B cell (primary cell): ENCODE measurements around the gene TIGD6. TPM values are rescaled to one million over a fixed set of nuclear protein-coding genes. Genes with fewer than 3 reads are reported as not detected.

Experiments
- ATAC-seq: fragments of 200-7000 bp; cut with Tn5 transposase; one replicate; pipeline ENCODE4 v1.10.0; 2021; ENCODE audit warnings: low read depth, mild to moderate bottlenecking, moderate number of reproducible peaks, moderate library complexity
- CTCF ChIA-PET: fragments of 350-600 bp; sonication (Branson Sonifier 250); formaldehyde crosslinking; loops from one replicate; lab custom pipeline; 2021; ENCODE audit warnings: antibody characterized with exemption, inconsistent platforms; lab: Charles Lee
- POLR2A ChIA-PET: fragments of 350-600 bp; sonication (Branson Sonifier 250); formaldehyde crosslinking; loops from one replicate; lab custom pipeline; 2021; ENCODE audit warnings: antibody characterized with exemption; lab: Charles Lee
- DNase-seq: peaks from one replicate; pipeline ENCODE4 v3.0.0; 2013
- H2AFZ ChIP-seq: 2 replicates; pipeline ENCODE4 v1.6.1; 2012; ENCODE audit warnings: mild to moderate bottlenecking, low read depth, low read length; ENCODE audit not compliant: insufficient read depth, poor library complexity, severe bottlenecking
- H3K27ac ChIP-seq, 2 donors: 1 replicate in 1 of 2; 2 replicates in 1 of 2; pipeline ENCODE4 v1.5.1; 2012 to 2013; ENCODE audit warnings: low read length in 2 of 2, mild to moderate bottlenecking in 2 of 2, moderate library complexity in 1 of 2
- H3K27me3 ChIP-seq, 4 experiments: fragments of 200-600 bp in 1 of 4; sonication (generic) in 1 of 4; replicated peaks in 1 of 4; 1 replicate in 2 of 4; 2 replicates in 2 of 4; pipeline versions ENCODE4 v1.6.1 to v1.7.0; 2013 to 2016; ENCODE audit warnings: low read length in 3 of 4, mild to moderate bottlenecking in 2 of 4, mixed read lengths in 1 of 4, moderate library complexity in 1 of 4; ENCODE audit not compliant: insufficient read depth in 4 of 4, control insufficient read depth in 3 of 4; ENCODE audit errors: control extremely low read depth in 1 of 4
- H3K36me3 ChIP-seq, 2 experiments: replicated peaks in 1 of 2; 1 replicate in 1 of 2; 2 replicates in 1 of 2; pipeline versions ENCODE4 v1.6.1 to v1.7.1; 2013; ENCODE audit warnings: low read length in 1 of 2; ENCODE audit not compliant: insufficient read depth in 2 of 2, control insufficient read depth in 1 of 2; ENCODE audit errors: control extremely low read depth in 1 of 2, extremely low read depth in 1 of 2
- H3K4me1 ChIP-seq, 2 donors: fragments of 200-600 bp in 1 of 2; sonication (generic) in 1 of 2; 1 replicate in 1 of 2; 2 replicates in 1 of 2; pipeline versions ENCODE4 v1.5.1 to v1.6.1; 2013 to 2017; ENCODE audit warnings: low read length in 2 of 2; ENCODE audit not compliant: control insufficient read depth in 2 of 2, insufficient read depth in 2 of 2
- H3K4me2 ChIP-seq: replicated peaks from 2 replicates; pipeline ENCODE3; 2012; ENCODE audit warnings: mild to moderate bottlenecking, low read depth, low read length; ENCODE audit not compliant: poor library complexity, severe bottlenecking
- H3K4me3 ChIP-seq, 5 experiments: fragments of 200-600 bp in 1 of 5; sonication (generic) in 1 of 5; 1 replicate in 3 of 5; 2 replicates in 2 of 5; pipeline versions ENCODE4 v1.5.1 to v1.7.0; 2011 to 2016; ENCODE audit warnings: low read length in 4 of 5, mild to moderate bottlenecking in 4 of 5, low read depth in 2 of 5, control low read depth in 1 of 5, moderate library complexity in 1 of 5; ENCODE audit not compliant: insufficient read depth in 1 of 5; ENCODE audit errors: control extremely low read depth in 1 of 5, extremely low read depth in 1 of 5
- H3K79me2 ChIP-seq: fragments of 200-600 bp; sonication (generic); one replicate; pipeline ENCODE4 v1.6.0; 2016; ENCODE audit warnings: low read length; ENCODE audit not compliant: control insufficient read depth, insufficient read depth
- H3K9ac ChIP-seq: fragments of 200-600 bp; sonication (generic); 2 replicates; pipeline ENCODE4 v1.6.1; 2017; ENCODE audit warnings: mild to moderate bottlenecking, low read length, moderate library complexity
- H3K9me3 ChIP-seq, 3 donors: one replicate each; pipeline versions ENCODE4 v1.6.1 to v1.7.1; 2013; ENCODE audit warnings: low read length in 2 of 3; ENCODE audit not compliant: control insufficient read depth in 2 of 3, insufficient read depth in 1 of 3; ENCODE audit errors: control extremely low read depth in 1 of 3
- H4K20me1 ChIP-seq: 2 replicates; pipeline ENCODE4 v1.6.0; 2012; ENCODE audit warnings: mild to moderate bottlenecking, low read length; ENCODE audit not compliant: insufficient read depth, control insufficient read depth, poor library complexity, severe bottlenecking
- H3K27ac Mint-ChIP-seq: one replicate; pipeline ENCODE4 v1.8.0; 2021; ENCODE audit warnings: mixed read lengths
- H3K27me3 Mint-ChIP-seq: one replicate; pipeline ENCODE4 v1.8.0; 2021; ENCODE audit warnings: mixed read lengths
- H3K4me1 Mint-ChIP-seq: one replicate; pipeline ENCODE4 v1.8.0; 2021; ENCODE audit warnings: mixed read lengths
- H3K4me3 Mint-ChIP-seq: one replicate; pipeline ENCODE4 v1.8.0; 2021; ENCODE audit warnings: mixed read lengths
- H3K9me3 Mint-ChIP-seq: one replicate; pipeline ENCODE4 v1.8.0; 2022; ENCODE audit warnings: mixed read lengths; ENCODE audit not compliant: insufficient read depth
- EZH2 ChIP-seq: IDR thresholded peaks from 2 replicates; pipeline ENCODE4 v1.6.1; 2012; ENCODE audit warnings: borderline replicate concordance, low read depth, mild to moderate bottlenecking, moderate library complexity, low read length; ENCODE audit not compliant: insufficient read depth, poor library complexity, severe bottlenecking
- WGBS: methylation state at CpG from one replicate; pipeline ENCODE4 v1.1.5; 2013; ENCODE audit warnings: missing lambda C conversion rate; ENCODE audit not compliant: insufficient coverage; 5-methylcytosine and 5-hydroxymethylcytosine counted together
- intact Hi-C: fragments of 100-400 bp; cut with micrococcal nuclease; formaldehyde crosslinking; loops from one replicate; pipeline ENCODE4 v1.10.0; 2022
- polyA plus RNA-seq: library from polyadenylated mRNA; depleted of rRNA; stranded (reverse); fragments of >200 nt; gene quantifications from 2 replicates; pipeline ENCODE4 v1.2.3, GENCODE V29; 2012
- total RNA-seq, 2 donors: library from RNA; stranded (reverse); fragments of 120-200 nt in 1 of 2; gene quantifications; 1 replicate in 1 of 2; 2 replicates in 1 of 2; pipeline versions ENCODE4 v1.2.3 to v1.2.4, GENCODE V29; 2013 to 2022
- TF ChIP-seq, protein P1 (sequence below): fragments of 200-600 bp; IDR thresholded peaks from one replicate; pipeline ENCODE4 v1.8.0; 2022; ENCODE audit warnings: antibody characterized with exemption, mild to moderate bottlenecking

The TIGD6 gene
- total and polyA plus RNA-seq, 2 donors (not counting 1 experiment from before 2014, with no cell fraction given), result 2.1 to 5.4 TPM

DNA sequence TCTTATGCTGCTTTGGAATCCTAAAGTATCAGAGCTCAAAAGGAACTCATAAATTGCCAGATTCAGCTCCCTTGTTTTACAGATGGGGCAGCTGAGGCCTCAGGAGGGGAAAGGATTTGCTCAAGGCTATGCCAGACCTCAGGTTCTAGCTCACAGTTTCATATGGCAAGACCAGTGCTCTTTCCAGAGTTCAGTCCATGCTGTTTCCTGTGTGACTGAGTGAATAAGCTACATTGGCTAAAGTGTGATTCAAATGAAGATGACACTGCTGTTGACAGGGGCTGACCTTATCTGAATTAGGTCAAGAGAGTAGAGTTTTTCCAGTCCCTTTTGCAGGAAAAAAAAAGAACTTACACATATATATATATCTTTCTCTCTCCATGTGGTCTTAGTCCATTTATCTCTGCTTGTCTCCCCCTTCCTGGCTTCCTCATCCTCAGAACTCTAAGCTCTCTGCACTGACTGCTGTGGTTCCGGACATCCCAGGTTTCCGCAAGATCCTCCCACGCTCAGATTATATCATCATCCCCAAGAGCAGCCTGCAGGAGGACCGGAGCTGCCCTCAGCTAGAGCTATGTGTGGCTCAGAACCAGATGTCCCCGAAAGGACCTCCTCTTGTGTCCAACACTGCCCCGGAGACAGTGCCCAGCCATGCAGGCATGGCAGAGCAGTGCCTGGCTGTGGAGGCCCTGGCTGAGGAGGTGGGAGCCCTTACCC is 9.4 kb upstream of the TIGD6 start:
- Histone ChIP-seq H3K4me1 (no peaks in the 10 kb centered on the region), H3K4me2 (no peak overlapping the region), H3K4me3 (no peak overlapping the region), H3K27ac (no peak overlapping the region), H4K20me1 (peaks cover 23% of the 10 kb centered on the region), H3K27me3 (no peaks in the 10 kb centered on the region), H3K9ac (no peak overlapping the region), H3K9me3 (no peaks in the 10 kb centered on the region), H2AFZ (no peak overlapping the region), H3K79me2 (peaks cover 22% of the 10 kb centered on the region), H3K36me3 (peaks cover 18 to 80% of the 10 kb centered on the region in 2 experiments)
- Mint-ChIP-seq H3K4me1 (no peaks in the 10 kb centered on the region), H3K4me3 (no peak overlapping the region), H3K27me3 (no peaks in the 10 kb centered on the region), H3K27ac (no peak overlapping the region), H3K9me3 (no peaks in the 10 kb centered on the region)
- intact Hi-C loops, result no loop called here
- ChIA-PET POLR2A (no interaction called here), CTCF (no interaction called here)
- DNase-seq (no peak), ATAC-seq (no peak)
- 97% methylated on average over 6 of the region's 6 CpGs for WGBS
- TF ChIP-seq EZH2, result no peak

DNA sequence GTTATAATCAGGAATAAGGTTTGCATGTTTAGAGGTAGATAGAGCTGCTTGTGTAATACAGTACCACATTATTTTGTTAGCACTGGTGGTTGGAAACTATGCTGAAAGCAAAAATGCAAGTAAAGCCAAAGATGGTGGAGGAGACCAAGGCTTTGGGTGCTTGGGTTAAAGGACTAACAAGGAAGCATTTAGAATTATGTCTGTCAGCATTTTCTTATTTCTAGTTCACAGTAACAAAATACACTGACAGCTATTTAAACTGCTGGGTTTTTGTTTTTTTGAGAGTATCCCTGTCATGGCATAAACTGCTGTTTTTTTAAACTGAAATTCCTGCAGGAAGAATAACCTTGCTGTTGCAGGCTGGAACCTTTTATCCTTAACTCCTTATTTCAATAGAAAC is 6.6 kb upstream of the TIGD6 start:
- Histone ChIP-seq H3K27me3 (no peaks in the 10 kb centered on the region), H3K4me2 (no peak overlapping the region), H3K27ac (no peak overlapping the region), H3K4me3 (no peak overlapping the region), H3K4me1 (peaks cover 5 to 7% of the 10 kb centered on the region in 2 donors), H4K20me1 (peaks cover 33% of the 10 kb centered on the region), H3K36me3 (peaks cover 10 to 57% of the 10 kb centered on the region in 2 experiments), H3K9me3 (no peaks in the 10 kb centered on the region), H2AFZ (no peak overlapping the region), H3K9ac (no peak overlapping the region), H3K79me2 (peaks cover 43% of the 10 kb centered on the region)
- Mint-ChIP-seq H3K4me3 (no peak overlapping the region), H3K27me3 (no peaks in the 10 kb centered on the region), H3K9me3 (no peaks in the 10 kb centered on the region), H3K4me1 (peaks cover 17% of the 10 kb centered on the region), H3K27ac (no peak overlapping the region)
- TF ChIP-seq, protein P1, sequence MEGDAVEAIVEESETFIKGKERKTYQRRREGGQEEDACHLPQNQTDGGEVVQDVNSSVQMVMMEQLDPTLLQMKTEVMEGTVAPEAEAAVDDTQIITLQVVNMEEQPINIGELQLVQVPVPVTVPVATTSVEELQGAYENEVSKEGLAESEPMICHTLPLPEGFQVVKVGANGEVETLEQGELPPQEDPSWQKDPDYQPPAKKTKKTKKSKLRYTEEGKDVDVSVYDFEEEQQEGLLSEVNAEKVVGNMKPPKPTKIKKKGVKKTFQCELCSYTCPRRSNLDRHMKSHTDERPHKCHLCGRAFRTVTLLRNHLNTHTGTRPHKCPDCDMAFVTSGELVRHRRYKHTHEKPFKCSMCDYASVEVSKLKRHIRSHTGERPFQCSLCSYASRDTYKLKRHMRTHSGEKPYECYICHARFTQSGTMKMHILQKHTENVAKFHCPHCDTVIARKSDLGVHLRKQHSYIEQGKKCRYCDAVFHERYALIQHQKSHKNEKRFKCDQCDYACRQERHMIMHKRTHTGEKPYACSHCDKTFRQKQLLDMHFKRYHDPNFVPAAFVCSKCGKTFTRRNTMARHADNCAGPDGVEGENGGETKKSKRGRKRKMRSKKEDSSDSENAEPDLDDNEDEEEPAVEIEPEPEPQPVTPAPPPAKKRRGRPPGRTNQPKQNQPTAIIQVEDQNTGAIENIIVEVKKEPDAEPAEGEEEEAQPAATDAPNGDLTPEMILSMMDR, result no peak
- TF ChIP-seq EZH2, result no peak
- ChIA-PET CTCF (interaction anchor here (1.6 to 2.2 kb wide), 2 partner anchors 16 to 47 kb away, joined by 5 to 6 read pairs; partner anchors contain the start of gene SLC26A2), POLR2A (no interaction called here)
- ATAC-seq (no peak), DNase-seq (no peak)
- intact Hi-C loops, result no loop called here
